ENCODE results near the gene TIMM8A.
"Not testable (repeated sequence)": the region's sequence is repeated elsewhere in the genome, so short reads cannot be mapped to it uniquely, and the experiment has no call there.

GRCh38 chrX:101326600-101326999 lies 21.9 kb downstream of the TIMM8A start:
- TF ChIP-seq CTCF (IDR thresholded peaks at IDR 0.05); RAD21 (conservative IDR thresholded peaks at IDR 0.05 in 1 of 2, IDR thresholded peaks at IDR 0.05 in 1 of 2); BHLHE40 (IDR thresholded peaks at IDR 0.05; ENCODE audit: low read depth, low read length); PHF8 (IDR thresholded peaks at IDR 0.05; ENCODE audit: borderline replicate concordance, low read depth); HES2 (IDR thresholded peaks at IDR 0.05); EP300 (IDR thresholded peaks at IDR 0.05); NR3C1 (IDR thresholded peaks at IDR 0.05); POLR2A (IDR thresholded peaks at IDR 0.05; ENCODE audit: low read length); ZNF302 (CRISPR knock-in tag; IDR thresholded peaks at IDR 0.05); MYC (IDR thresholded peaks at IDR 0.05; ENCODE audit: borderline replicate concordance, low read length); MAFK (IDR thresholded peaks at IDR 0.05; ENCODE audit: partially characterized antibody): not testable (repeated sequence)
